Measurements from ENCODE around the gene ZBTB8OS. TPM values are rescaled to one million over a fixed set of nuclear protein-coding genes. Genes with fewer than 3 reads are reported as not detected.
"Not testable (repeated sequence)": the region's sequence is repeated elsewhere in the genome, so short reads cannot be mapped to it uniquely, and the experiment has no call there.

The ZBTB8OS gene
- total RNA-seq (10 to 100 TPM; 20.1 to 37.0 (median 27.8) TPM), polyA plus RNA-seq (10 to 100 TPM; 20.9 to 25.5 TPM)
- long read RNA-seq, donor 1, transcript ZBTB8OS-208 (7 exons, 1,601 nt), result major isoform, 6 of 36 reads
- long read RNA-seq, donor 1, transcript ZBTB8OS-204 (6 exons, 514 nt), result minor isoform, 5 of 36 reads
- long read RNA-seq, donor 1, partial matches to known transcripts, result 0 of 36 reads
- long read RNA-seq, donor 1, other reads (novel, unspliced or antisense), result 17 of 36 reads
- long read RNA-seq, donor 2, transcript ZBTB8OS-208 (7 exons, 1,601 nt), result major isoform, 6 of 7 reads
- long read RNA-seq, donor 2, partial matches to known transcripts, result 0 of 7 reads
- long read RNA-seq, donor 2, other reads (novel, unspliced or antisense), result 0 of 7 reads
- long read RNA-seq, donor 3, transcript ZBTB8OS-208 (7 exons, 1,601 nt), result major isoform, 5 of 25 reads
- long read RNA-seq, donor 3, partial matches to known transcripts, result 1 of 25 reads
- long read RNA-seq, donor 3, other reads (novel, unspliced or antisense), result 17 of 25 reads

DNA sequence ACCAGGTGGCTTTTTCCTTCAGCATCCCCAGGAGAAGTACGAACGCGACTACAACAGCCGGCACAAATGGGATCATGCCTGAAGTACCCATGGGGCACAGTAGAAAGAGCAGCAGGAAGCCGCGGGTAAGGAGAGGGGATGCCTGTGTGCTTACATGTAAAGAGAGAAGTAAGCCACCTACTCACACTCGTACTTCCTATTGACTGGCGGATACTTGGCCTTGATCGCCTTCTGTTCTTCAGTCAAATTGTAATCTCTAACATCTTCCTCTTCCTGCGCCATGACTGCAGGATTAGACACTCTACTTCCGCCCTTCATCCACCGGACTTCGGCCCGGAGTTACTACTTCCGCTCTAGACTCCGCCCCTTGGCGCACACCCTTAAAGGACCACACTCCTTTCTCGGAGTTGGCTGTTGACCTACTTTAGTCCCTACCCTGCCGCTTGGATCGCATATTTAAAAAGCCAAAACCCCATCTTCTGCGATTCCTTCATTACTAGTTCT is at the start of gene ZBTB8OS:
Gene ZBTB8OS, minus strand, starts transcription at position 303 of the 504 bp plus-strand sequence. Its CDS starts 21 bp downstream, at position 282.
- DNase-seq, result peak; percentile 86 to 93 (median 92)
- Histone ChIP-seq H3K36me3 (no peaks in the 10 kb centered on the region), H3K4me3 (peak within 1 kb of the TSS; percentile 61), H3K9me3 (no peaks in the 10 kb centered on the region), H3K4me1 (ENCODE audit: insufficient read depth) (peaks cover 1% of the 10 kb centered on the region), H3K27me3 (no peaks in the 10 kb centered on the region), H3K27ac (peak within 1 kb of the TSS; percentile 89 to 96)
- intact Hi-C loops (cut with DNase I), result loop anchor here in 1 of 4 donors (10.0 kb wide), 1 partner anchor 55 kb away; the partner anchor contains the start of gene SYNC
- TF ChIP-seq, protein P1, sequence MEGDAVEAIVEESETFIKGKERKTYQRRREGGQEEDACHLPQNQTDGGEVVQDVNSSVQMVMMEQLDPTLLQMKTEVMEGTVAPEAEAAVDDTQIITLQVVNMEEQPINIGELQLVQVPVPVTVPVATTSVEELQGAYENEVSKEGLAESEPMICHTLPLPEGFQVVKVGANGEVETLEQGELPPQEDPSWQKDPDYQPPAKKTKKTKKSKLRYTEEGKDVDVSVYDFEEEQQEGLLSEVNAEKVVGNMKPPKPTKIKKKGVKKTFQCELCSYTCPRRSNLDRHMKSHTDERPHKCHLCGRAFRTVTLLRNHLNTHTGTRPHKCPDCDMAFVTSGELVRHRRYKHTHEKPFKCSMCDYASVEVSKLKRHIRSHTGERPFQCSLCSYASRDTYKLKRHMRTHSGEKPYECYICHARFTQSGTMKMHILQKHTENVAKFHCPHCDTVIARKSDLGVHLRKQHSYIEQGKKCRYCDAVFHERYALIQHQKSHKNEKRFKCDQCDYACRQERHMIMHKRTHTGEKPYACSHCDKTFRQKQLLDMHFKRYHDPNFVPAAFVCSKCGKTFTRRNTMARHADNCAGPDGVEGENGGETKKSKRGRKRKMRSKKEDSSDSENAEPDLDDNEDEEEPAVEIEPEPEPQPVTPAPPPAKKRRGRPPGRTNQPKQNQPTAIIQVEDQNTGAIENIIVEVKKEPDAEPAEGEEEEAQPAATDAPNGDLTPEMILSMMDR (IDR thresholded peaks at IDR 0.05), result no peak
- TF ChIP-seq POLR2A (IDR thresholded peaks at IDR 0.05), result no peak
- no peak for TF ChIP-seq EP300 (IDR thresholded peaks at IDR 0.05)
- WGBS, 3 donors, result 0% methylated on average over 21 of the region's 21 CpGs

DNA sequence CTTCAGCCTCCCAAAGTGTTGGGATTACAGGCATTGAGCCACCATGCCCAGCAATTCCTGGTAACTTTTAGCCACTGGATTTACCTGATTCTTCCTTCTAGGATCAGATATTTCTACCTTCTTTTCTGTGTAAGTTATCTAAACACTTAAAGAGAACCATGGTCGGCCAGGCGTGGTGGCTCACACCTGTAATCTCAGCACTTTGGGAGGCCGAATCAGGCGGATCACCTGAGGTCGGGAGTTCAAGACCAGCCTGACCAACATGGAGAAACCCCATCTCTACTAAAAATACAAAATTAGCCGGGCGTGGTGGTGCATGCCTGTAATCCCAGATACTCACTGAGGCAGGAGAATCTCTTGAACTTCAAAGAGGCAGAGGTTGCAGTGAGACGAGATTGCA is 46.6 kb upstream of the ZBTB8OS start:
- H3K4me3 ChIP-seq; H3K36me3 ChIP-seq; intact Hi-C loops (cut with DNase I); H3K9me3 ChIP-seq; H3K27ac ChIP-seq; H3K27me3 ChIP-seq: not testable (repeated sequence)
- peaks cover 10% of the 10 kb centered on the region for H3K4me1 ChIP-seq (ENCODE audit: insufficient read depth)
- DNase-seq, result peak in 1 of 5 donors; percentile 11
- 93 to 96% (median 95%) methylated on average over 8 of the region's 8 CpGs for WGBS, 3 donors

DNA sequence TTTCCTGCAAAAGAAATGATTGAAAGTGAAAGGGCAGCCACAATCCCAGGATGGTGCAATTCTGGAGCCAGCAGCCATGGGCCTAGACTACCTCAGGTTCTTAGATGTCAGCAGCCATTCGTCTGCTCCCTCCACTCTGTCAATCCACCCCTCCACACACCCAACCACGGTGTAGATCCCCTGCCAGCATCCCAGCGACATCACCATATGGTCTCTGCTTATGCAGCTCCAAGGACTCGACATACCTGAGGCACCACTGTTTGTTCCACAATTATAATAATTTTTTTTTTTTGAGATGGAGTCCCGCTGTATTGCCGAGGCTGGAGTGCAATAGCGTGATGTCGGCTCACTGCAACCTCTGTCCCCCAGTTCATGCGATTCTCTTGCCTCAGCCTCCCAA is 45.7 kb upstream of the ZBTB8OS start:
- 91 to 92% (median 92%) methylated on average over 9 of the region's 9 CpGs for WGBS, 3 donors
- TF ChIP-seq POLR2A (IDR thresholded peaks at IDR 0.05) (no peak), EP300 (IDR thresholded peaks at IDR 0.05) (no peak)
- TF ChIP-seq, protein P1 (IDR thresholded peaks at IDR 0.05), result no peak
- Histone ChIP-seq H3K27me3 (no peaks in the 10 kb centered on the region), H3K27ac (no peak overlapping the region), H3K9me3 (no peaks in the 10 kb centered on the region), H3K4me1 (ENCODE audit: insufficient read depth) (peaks cover 4% of the 10 kb centered on the region), H3K4me3 (no peak overlapping the region), H3K36me3 (no peaks in the 10 kb centered on the region)
- peak in 1 of 5 donors; percentile 17 for DNase-seq
- intact Hi-C loops (cut with DNase I), result no loop called here

DNA sequence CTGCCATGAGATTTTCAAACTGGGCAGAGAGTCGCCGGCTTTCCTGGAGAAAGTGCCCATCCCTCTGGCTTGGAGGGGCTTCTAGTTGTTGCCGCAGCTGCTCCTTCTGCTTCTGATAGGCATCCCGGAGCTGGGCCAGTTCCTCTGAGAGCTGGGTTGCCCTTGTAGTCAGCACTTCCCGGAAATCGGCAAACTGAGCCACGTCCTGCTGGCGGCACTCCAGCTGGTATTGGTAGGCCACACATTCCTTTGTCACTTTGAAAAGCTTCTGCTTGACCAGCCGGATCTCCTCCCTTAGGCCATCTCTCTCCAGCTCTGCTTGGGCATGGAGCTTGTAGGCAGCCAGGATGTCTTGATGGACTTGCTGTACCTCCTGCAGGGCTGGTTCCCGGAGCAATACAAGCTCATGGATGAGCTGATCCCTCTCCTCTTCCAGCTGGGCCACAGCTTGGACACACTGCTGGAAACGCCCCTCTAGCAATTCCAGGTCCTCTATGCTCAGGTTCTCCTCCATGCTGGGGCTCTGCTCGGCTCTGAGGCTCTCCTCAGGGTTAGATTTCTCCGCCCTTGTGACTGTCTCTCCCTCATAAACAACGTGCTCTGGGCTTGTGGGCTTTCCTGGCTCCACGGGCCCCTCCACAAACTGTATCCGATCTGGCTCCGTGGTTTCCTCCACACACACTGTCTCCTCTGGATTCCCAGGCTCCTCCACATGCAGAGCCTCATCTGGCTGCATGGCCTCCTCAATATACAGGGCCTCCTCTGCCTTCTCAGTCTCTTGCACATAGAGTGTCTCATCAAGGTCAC is 45.0 kb upstream of the ZBTB8OS start:
- Histone ChIP-seq H3K9me3 (no peaks in the 10 kb centered on the region), H3K4me3 (no peak overlapping the region), H3K4me1 (ENCODE audit: insufficient read depth) (peaks cover 4% of the 10 kb centered on the region), H3K27ac (no peak overlapping the region), H3K27me3 (no peaks in the 10 kb centered on the region), H3K36me3 (no peaks in the 10 kb centered on the region)
- TF ChIP-seq EP300 (IDR thresholded peaks at IDR 0.05) (no peak), POLR2A (IDR thresholded peaks at IDR 0.05) (no peak)
- TF ChIP-seq, protein P1 (IDR thresholded peaks at IDR 0.05), result no peak
- peak in 4 of 5 donors; percentile 43 to 61 (median 53) for DNase-seq
- 44 to 56% (median 54%) methylated on average over 17 of the region's 17 CpGs for WGBS, 3 donors
- intact Hi-C loops (cut with DNase I), result no loop called here

Measured in ovary (tissue), 10 donors.